Prostate gland (tissue), 2 donors: ENCODE data around the gene DIS3L2. TPM values are rescaled to one million over a fixed set of nuclear protein-coding genes. Genes with fewer than 3 reads are reported as not detected.
"Not testable (repeated sequence)": the region's sequence is repeated elsewhere in the genome, so short reads cannot be mapped to it uniquely, and the experiment has no call there.

ENCODE experiments used
- DNase-seq: peaks from one replicate; pipeline ENCODE4 v3.0.0-alpha.2; 2019; ENCODE audit warnings: low spot score
- H3K27ac ChIP-seq, 2 donors: fragments of 200-600 bp; sonication (generic); 2 replicates each; pipeline ENCODE4 v1.5.1; 2017 to 2019
- H3K27me3 ChIP-seq: fragments of 200-600 bp; sonication (generic); replicated peaks from 2 replicates; pipeline ENCODE4 v1.5.1; 2019; ENCODE audit not compliant: insufficient read depth
- H3K36me3 ChIP-seq, 2 donors: fragments of 200-600 bp; sonication (generic); 1 replicate in 1 of 2; 2 replicates in 1 of 2; pipeline versions ENCODE4 v1.5.1 to v1.8.1; 2017 to 2019
- H3K4me1 ChIP-seq: fragments of 200-600 bp; sonication (generic); replicated peaks from 2 replicates; pipeline ENCODE4 v1.5.1; 2019
- H3K4me3 ChIP-seq, 2 donors: fragments of 200-600 bp; sonication (generic); 2 replicates each; pipeline ENCODE4 v1.5.1; 2017 to 2019
- H3K9me3 ChIP-seq: fragments of 200-600 bp; sonication (generic); 2 replicates; pipeline ENCODE4 v1.5.1; 2017
- CTCF ChIP-seq, 4 experiments: fragments of 200-600 bp in 2 of 4; fragments of 450-650 bp in 2 of 4; sonication (generic) in 2 of 4; IDR thresholded peaks; 1 replicate in 3 of 4; 2 replicates in 1 of 4; pipeline ENCODE4 v1.5.1; 2016 to 2019; ENCODE audit warnings: antibody characterized with exemption in 4 of 4, mild to moderate bottlenecking in 2 of 4, moderate library complexity in 2 of 4
- POLR2A ChIP-seq: fragments of 450-650 bp; IDR thresholded peaks from one replicate; pipeline ENCODE4 v1.6.1; 2016; ENCODE audit warnings: antibody characterized with exemption, mild to moderate bottlenecking
- POLR2AphosphoS5 ChIP-seq: sonication (generic); formaldehyde crosslinking; IDR thresholded peaks from one replicate; pipeline ENCODE4 v1.6.1; 2017; ENCODE audit warnings: antibody characterized with exemption
- WGBS: methylation state at CpG from one replicate; pipeline ENCODE4 v1.1.5; 2018; 5-methylcytosine and 5-hydroxymethylcytosine counted together
- intact Hi-C: fragments of 100-400 bp; cut with DNase I; formaldehyde crosslinking; loops from one replicate; pipeline ENCODE4 v1.14.2; 2022
- total RNA-seq, 2 donors: library from RNA; depleted of rRNA; stranded (reverse); fragments of >200 nt; gene quantifications; one replicate each; pipeline ENCODE4 v1.1.0, GENCODE V29; 2016

DIS3L2 gene
- total RNA-seq, 2 donors from 2014 or later: 30.1 to 71.3 TPM

- TF ChIP-seq POLR2A (no peak), CTCF (IDR thresholded peaks at IDR 0.05) (no peak), POLR2AphosphoS5 (no peak)
- Histone ChIP-seq H3K4me3 (no peak overlapping the region), H3K36me3 (no peaks in the 10 kb centered on the region), H3K4me1 (no peaks in the 10 kb centered on the region), H3K27ac (no peak overlapping the region), H3K9me3 (no peaks in the 10 kb centered on the region), H3K27me3 (no peaks in the 10 kb centered on the region)
- intact Hi-C loops: no loop called here
- no peak for DNase-seq
- WGBS: 80% methylated on average over 8 of the region's 8 CpGs
Measured at GRCh38 chr2:232362174-232362900, 400.8 kb downstream of the DIS3L2 start.

GRCh38 chr2:232363064-232363783 is 401.7 kb downstream of the DIS3L2 start:
- H3K36me3 ChIP-seq, H3K27me3 ChIP-seq, intact Hi-C loops, DNase-seq, H3K27ac ChIP-seq, H3K9me3 ChIP-seq, H3K4me1 ChIP-seq, H3K4me3 ChIP-seq: not testable (repeated sequence)
- WGBS: 80% methylated on average over 12 of the region's 12 CpGs

- H3K27me3 ChIP-seq: no peaks in the 10 kb centered on the region
- no peaks in the 10 kb centered on the region for H3K9me3 ChIP-seq
- no peaks in the 10 kb centered on the region for H3K36me3 ChIP-seq
- H3K27ac ChIP-seq: no peak overlapping the region
- H3K4me3 ChIP-seq: no peak overlapping the region
- intact Hi-C loops: no loop called here
- DNase-seq: no peak
- 77% methylated on average over 14 of the region's 14 CpGs for WGBS
- TF ChIP-seq CTCF (IDR thresholded peaks at IDR 0.05): no peak
- TF ChIP-seq POLR2A: no peak
- no peaks in the 10 kb centered on the region for H3K4me1 ChIP-seq
Measured at GRCh38 chr2:232363784-232364615, 402.5 kb downstream of the DIS3L2 start.

GRCh38 chr2:232364806-232365594 is 403.5 kb downstream of the DIS3L2 start:
- H3K4me3 ChIP-seq, H3K27ac ChIP-seq, DNase-seq, H3K9me3 ChIP-seq, intact Hi-C loops, H3K27me3 ChIP-seq, H3K4me1 ChIP-seq, H3K36me3 ChIP-seq: not testable (repeated sequence)
- 80% methylated on average over 18 of the region's 18 CpGs for WGBS

GRCh38 chr2:232365621-232366321 is 404.3 kb downstream of the DIS3L2 start:
- Histone ChIP-seq H3K36me3 (no peaks in the 10 kb centered on the region), H3K27ac (no peak overlapping the region), H3K4me1 (no peaks in the 10 kb centered on the region), H3K27me3 (no peaks in the 10 kb centered on the region), H3K4me3 (no peak overlapping the region), H3K9me3 (no peaks in the 10 kb centered on the region)
- DNase-seq: no peak
- 83% methylated on average over 20 of the region's 20 CpGs for WGBS
- intact Hi-C loops: no loop called here
- peak in 1 of 4 experiments; percentile 47 for TF ChIP-seq CTCF (IDR thresholded peaks at IDR 0.05)
- no peak for TF ChIP-seq POLR2AphosphoS5
- no peak for TF ChIP-seq POLR2A

- H3K4me3 ChIP-seq: not testable (repeated sequence)
- WGBS: 92% methylated on average over 23 of the region's 23 CpGs
Measured at GRCh38 chr2:232366461-232366860, 404.9 kb downstream of the DIS3L2 start.

More at GRCh38 chr2:232366461-232366860, 404.9 kb downstream of the DIS3L2 start:
- H3K9me3 ChIP-seq, H3K4me1 ChIP-seq, H3K36me3 ChIP-seq, H3K27me3 ChIP-seq, DNase-seq, intact Hi-C loops, H3K27ac ChIP-seq: not testable (repeated sequence)
